GM12878 (cell line): Measurements from ENCODE around the gene ESYT3. TPM values are rescaled to one million over a fixed set of nuclear protein-coding genes. Genes with fewer than 3 reads are reported as not detected.

Experiments used
- ATAC-seq: fragments of 200-7000 bp; cut with Tn5 transposase; 3 replicates; pipeline ENCODE4 v1.9.1; 2020; ENCODE audit warnings: mild to moderate bottlenecking, moderate library complexity
- BruUV-seq: library from RNA; stranded (reverse); fragments of 400-500 nt; replicated peaks from 2 replicates; lab custom pipeline; 2021; lab: Mats Ljungman, UMichigan
- CTCF ChIA-PET: fragments of 300-600 bp; sonication (Branson Sonifier 250); formaldehyde crosslinking; extraction: SDS; loops from one replicate; lab custom pipeline; 2021; ENCODE audit warnings: inconsistent platforms; lab: Yijun Ruan, JAX
- POLR2A ChIA-PET: fragments of 350-600 bp; formaldehyde crosslinking; extraction: SDS; loops from one replicate; lab custom pipeline; 2021; ENCODE audit warnings: inconsistent platforms; lab: Charles Lee
- RAD21 ChIA-PET: fragments of 300-600 bp; sonication (Branson Sonifier 250); formaldehyde crosslinking; loops from one replicate; lab custom pipeline; 2023; ENCODE audit warnings: antibody characterized with exemption; ENCODE audit not compliant: unreplicated experiment; lab: Charles Lee
- SMC1A ChIA-PET: fragments of 300-600 bp; sonication (Branson Sonifier 250); formaldehyde crosslinking; loops from one replicate; lab custom pipeline; 2023; ENCODE audit not compliant: unreplicated experiment, uncharacterized antibody; lab: Charles Lee
- DNase-seq: peaks from one replicate; pipeline ENCODE4 v3.0.0-alpha.2; 2011; ENCODE audit warnings: low read depth, low spot score
- FAIRE-seq: peaks from 3 replicates; lab custom pipeline; 2011; peaks lifted over from hg19 to GRCh38; lab: Jason Lieb, UNC
- H2AFZ ChIP-seq: 2 replicates; pipeline ENCODE4 v1.6.0; 2011; ENCODE audit warnings: low read depth, low read length, control low read depth; ENCODE audit not compliant: control insufficient read depth
- H3K27ac ChIP-seq: 2 replicates; pipeline ENCODE4 v1.5.1; 2011; ENCODE audit warnings: control low read depth; ENCODE audit not compliant: control insufficient read depth, insufficient read depth
- H3K27me3 ChIP-seq, 2 experiments: replicated peaks in 1 of 2; 2 replicates each; pipeline versions ENCODE4 v1.6.0 to v1.6.1; 2011; ENCODE audit warnings: low read length in 1 of 2; ENCODE audit not compliant: control insufficient read depth in 2 of 2, insufficient read depth in 2 of 2
- H3K36me3 ChIP-seq, 2 experiments: 2 replicates each; pipeline ENCODE4 v1.5.1; 2011; ENCODE audit warnings: low read length in 1 of 2; ENCODE audit not compliant: control insufficient read depth in 2 of 2, insufficient read depth in 2 of 2
- H3K4me1 ChIP-seq: 2 replicates; pipeline ENCODE4 v1.6.1; 2011; ENCODE audit warnings: mild to moderate bottlenecking, low read length, moderate library complexity, mixed read lengths; ENCODE audit not compliant: control insufficient read depth, insufficient read depth
- H3K4me2 ChIP-seq: 2 replicates; pipeline ENCODE4 v1.6.0; 2011; ENCODE audit warnings: control low read depth; ENCODE audit not compliant: control insufficient read depth, insufficient read depth
- H3K4me3 ChIP-seq: fragments of 200-600 bp; sonication (generic); 2 replicates; pipeline ENCODE4 v1.5.1; 2016
- H3K79me2 ChIP-seq: 2 replicates; pipeline ENCODE4 v1.6.0; 2011; ENCODE audit warnings: low read length; ENCODE audit not compliant: control insufficient read depth, insufficient read depth
- H3K9ac ChIP-seq: 2 replicates; pipeline ENCODE4 v1.8.0; 2011; ENCODE audit warnings: low read length, control low read depth, mixed read lengths; ENCODE audit not compliant: control insufficient read depth, insufficient read depth
- H3K9me3 ChIP-seq: replicated peaks from 3 replicates; pipeline ENCODE4 v1.5.1; 2011; ENCODE audit warnings: mild to moderate bottlenecking, low read length; ENCODE audit not compliant: control insufficient read depth, insufficient read depth
- H4K20me1 ChIP-seq: 2 replicates; pipeline ENCODE4 v1.6.0; 2011; ENCODE audit not compliant: control insufficient read depth, insufficient read depth
- ATF3 ChIP-seq: IDR thresholded peaks from 2 replicates; pipeline ENCODE4 v1.6.1; 2011; ENCODE audit warnings: low read depth, mild to moderate bottlenecking, low read length, moderate library complexity, borderline replicate concordance; ENCODE audit errors: extremely low read depth
- BCLAF1 ChIP-seq: fragments of 450-650 bp; IDR thresholded peaks from 2 replicates; pipeline ENCODE4 v1.6.1; 2017; ENCODE audit warnings: antibody characterized with exemption, mild to moderate bottlenecking, moderate library complexity
- EZH2 ChIP-seq: IDR thresholded peaks from 2 replicates; pipeline ENCODE4 v1.6.1; 2012; ENCODE audit warnings: low read depth, mild to moderate bottlenecking, control low read depth, inconsistent platforms, low read length, borderline replicate concordance; ENCODE audit not compliant: control insufficient read depth
- FOS ChIP-seq: IDR thresholded peaks from 3 replicates; pipeline ENCODE4 v1.6.1; 2011; ENCODE audit warnings: borderline replicate concordance; ENCODE audit not compliant: insufficient read length; ENCODE audit errors: extremely low read depth
- KAT2A ChIP-seq: conservative IDR thresholded peaks from 2 replicates; pipeline ENCODE4 v1.6.1; 2011; ENCODE audit warnings: low read depth, low read length; ENCODE audit not compliant: control insufficient read depth
- NR2C2 ChIP-seq: IDR thresholded peaks from 2 replicates; pipeline ENCODE4 v1.6.1; 2011; ENCODE audit warnings: borderline replicate concordance, low read depth; ENCODE audit not compliant: control insufficient read depth, insufficient read length
- RELB ChIP-seq: fragments of 450-650 bp; IDR thresholded peaks from 2 replicates; pipeline ENCODE4 v1.6.1; 2017; ENCODE audit warnings: low read depth, mild to moderate bottlenecking, moderate library complexity
- STAT1 ChIP-seq: fragments of 450-650 bp; conservative IDR thresholded peaks from 2 replicates; pipeline ENCODE4 v1.6.1; 2014; ENCODE audit warnings: antibody characterized with exemption, mild to moderate bottlenecking
- SUPT20H ChIP-seq: IDR thresholded peaks from 2 replicates; pipeline ENCODE4 v1.6.1; 2011; ENCODE audit warnings: low read depth, mild to moderate bottlenecking, low read length, moderate library complexity, borderline replicate concordance; ENCODE audit not compliant: control insufficient read depth
- ZNF687 ChIP-seq: fragments of 450-650 bp; IDR thresholded peaks from 2 replicates; pipeline ENCODE4 v1.6.1; 2017; ENCODE audit warnings: mild to moderate bottlenecking, moderate library complexity
- WGBS: methylation state at CpG from one replicate; pipeline ENCODE4 v1.1.6; 2016; ENCODE audit warnings: low lambda C conversion rate; ENCODE audit not compliant: insufficient replicate concordance, insufficient coverage; ENCODE audit errors: missing lambda C conversion rate; 5-methylcytosine and 5-hydroxymethylcytosine counted together
- in situ Hi-C: fragments of 300-500 bp; cut with MboI; formaldehyde crosslinking; loops from 9 replicates; pipeline ENCODE4 v1.14.3; 2018; ENCODE audit warnings: mixed read lengths
- intact Hi-C: fragments of 100-400 bp; cut with micrococcal nuclease; formaldehyde crosslinking; loops from one replicate; pipeline ENCODE4 v1.14.2; 2022; ENCODE audit not compliant: unreplicated experiment
- polyA plus RNA-seq, 11 experiments: library from polyadenylated mRNA; depleted of rRNA in 4 of 11; unstranded in 6 of 11; stranded (reverse) in 5 of 11; fragments of >200 nt; fragmentation: Nextera tagmentation in 4 of 11; fragmentation: Illumina TruSeq in 1 of 11; extraction: Ambion mirVana in 4 of 11; extraction: Trizol in 1 of 11; gene quantifications; 1 replicate in 1 of 11; 2 replicates in 10 of 11; pipeline versions ENCODE4 v1.2.1 to v1.2.3, GENCODE V29; 2011 to 2016; ENCODE audit warnings: inconsistent platforms in 2 of 11, missing spikeins in 2 of 11, low read depth in 1 of 11
- total RNA-seq, 4 experiments: library from RNA; depleted of rRNA in 3 of 4; stranded (reverse); fragments of >200 nt in 3 of 4; fragmentation: Illumina TruSeq in 1 of 4; extraction: Trizol in 1 of 4; gene quantifications; 2 replicates each; pipeline versions ENCODE4 v1.2.1 to v1.2.3, GENCODE V29; 2013 to 2021

Gene ESYT3
- total and polyA plus RNA-seq, 10 of the 15 experiments (the other 5 are each of a cell fraction or from before 2014, with no cell fraction given): not detected

- TF ChIP-seq ZNF687 (no peak), FOS (no peak), SUPT20H (no peak), ATF3 (no peak)
Measured at GRCh38 chr3:138492980-138493675, 58.7 kb downstream of the ESYT3 start (continued).

GRCh38 chr3:138493804-138494606 is 59.6 kb downstream of the ESYT3 start:
- in situ Hi-C loops: no loop called here
- CTCF ChIA-PET: no interaction called here
- TF ChIP-seq RELB (no peak), KAT2A (no peak), STAT1 (no peak), BCLAF1 (no peak), NR2C2 (no peak), EZH2 (no peak)

More at GRCh38 chr3:138493804-138494606, 59.6 kb downstream of the ESYT3 start:
- Histone ChIP-seq H3K4me2 (no peak overlapping the region), H3K4me1 (no peaks in the 10 kb centered on the region), H3K4me3 (no peak overlapping the region), H3K9ac (no peak overlapping the region), H3K9me3 (no peaks in the 10 kb centered on the region), H3K27ac (no peak overlapping the region), H3K36me3 (no peaks in the 10 kb centered on the region), H4K20me1 (no peaks in the 10 kb centered on the region), H3K27me3 (no peaks in the 10 kb centered on the region), H2AFZ (no peak overlapping the region), H3K79me2 (no peaks in the 10 kb centered on the region)
- 54% methylated on average over 3 of the region's 3 CpGs for WGBS
- BruUV-seq: no TSS peak
- POLR2A ChIA-PET: no interaction called here
- FAIRE-seq (no peak), DNase-seq (no peak), ATAC-seq (no peak)
- intact Hi-C loops: no loop called here
- SMC1A ChIA-PET: no interaction called here
- RAD21 ChIA-PET: no interaction called here
